ENCODE measurements around the gene ASGR1.

The ASGR1 gene

DNA sequence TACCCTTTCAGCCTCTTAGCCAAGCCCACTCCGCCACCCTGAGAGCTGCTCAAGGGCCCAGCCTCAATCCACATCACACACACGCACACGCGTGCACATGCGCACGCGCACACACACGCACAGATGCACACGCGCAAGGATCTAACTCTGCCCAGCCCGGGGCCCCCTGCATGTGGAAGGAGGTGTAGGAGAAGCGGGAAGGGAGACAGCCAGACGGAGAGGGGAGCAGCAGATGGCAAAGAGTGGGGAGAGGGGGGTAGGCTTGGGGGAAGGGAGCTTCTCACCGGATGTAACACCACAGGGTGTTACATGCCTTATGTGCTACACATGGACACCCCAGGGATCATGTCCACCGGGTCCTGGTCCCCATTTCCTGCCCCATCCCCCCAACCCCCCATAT, 25.2 kb upstream of the ASGR1 start:
- H3K9ac ChIP-seq (ENCODE audit: low read depth, low read length), result no peak overlapping the region
- H3K27me3 ChIP-seq (ENCODE audit: control insufficient read depth, insufficient read depth, low read length), result no peaks in the 10 kb centered on the region
- H3K9me3 ChIP-seq (ENCODE audit: control insufficient read depth, insufficient read depth, low read length), result no peaks in the 10 kb centered on the region
- peak overlapping the region; percentile 66 for H3K4me3 ChIP-seq (ENCODE audit: low read depth, low read length)
- H3K36me3 ChIP-seq (ENCODE audit: control insufficient read depth, insufficient read depth, low read length), result peaks cover 37% of the 10 kb centered on the region
- peaks cover 14% of the 10 kb centered on the region; the same call in 1 of the 2 replicates for H3K4me1 ChIP-seq (ENCODE audit: control insufficient read depth, insufficient read depth, low read length)
- peak overlapping the region; percentile 86 for H3K27ac ChIP-seq (ENCODE audit: low read depth, low read length)

DNA sequence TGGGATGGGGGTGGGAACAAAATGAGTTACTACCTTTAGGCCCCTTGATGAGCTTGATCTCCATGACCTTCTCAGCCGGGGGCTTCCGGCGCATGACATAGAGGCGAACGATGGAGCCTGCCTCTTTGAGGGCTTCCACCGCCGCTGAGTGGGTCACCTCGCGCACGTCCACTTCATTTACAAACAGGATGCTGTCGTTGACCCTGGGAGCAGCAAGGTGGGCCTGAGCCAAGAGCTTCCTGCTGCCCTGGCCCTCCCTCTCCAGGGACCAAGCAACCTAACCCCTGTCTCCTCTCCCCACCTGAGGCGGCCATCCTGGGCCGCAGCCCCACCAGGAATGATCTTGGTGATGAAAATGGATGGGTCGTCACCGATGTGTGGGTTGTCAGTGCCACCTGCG, 24.2 kb upstream of the ASGR1 start:
- Histone ChIP-seq H3K27ac (ENCODE audit: low read depth, low read length) (no peak overlapping the region), H3K9me3 (ENCODE audit: control insufficient read depth, insufficient read depth, low read length) (no peaks in the 10 kb centered on the region), H3K4me1 (ENCODE audit: control insufficient read depth, insufficient read depth, low read length) (peaks cover 5% of the 10 kb centered on the region; the same call in 1 of the 2 replicates), H3K27me3 (ENCODE audit: control insufficient read depth, insufficient read depth, low read length) (no peaks in the 10 kb centered on the region), H3K36me3 (ENCODE audit: control insufficient read depth, insufficient read depth, low read length) (peaks cover 37% of the 10 kb centered on the region), H3K4me3 (ENCODE audit: low read depth, low read length) (no peak overlapping the region), H3K9ac (ENCODE audit: low read depth, low read length) (no peak overlapping the region)

DNA sequence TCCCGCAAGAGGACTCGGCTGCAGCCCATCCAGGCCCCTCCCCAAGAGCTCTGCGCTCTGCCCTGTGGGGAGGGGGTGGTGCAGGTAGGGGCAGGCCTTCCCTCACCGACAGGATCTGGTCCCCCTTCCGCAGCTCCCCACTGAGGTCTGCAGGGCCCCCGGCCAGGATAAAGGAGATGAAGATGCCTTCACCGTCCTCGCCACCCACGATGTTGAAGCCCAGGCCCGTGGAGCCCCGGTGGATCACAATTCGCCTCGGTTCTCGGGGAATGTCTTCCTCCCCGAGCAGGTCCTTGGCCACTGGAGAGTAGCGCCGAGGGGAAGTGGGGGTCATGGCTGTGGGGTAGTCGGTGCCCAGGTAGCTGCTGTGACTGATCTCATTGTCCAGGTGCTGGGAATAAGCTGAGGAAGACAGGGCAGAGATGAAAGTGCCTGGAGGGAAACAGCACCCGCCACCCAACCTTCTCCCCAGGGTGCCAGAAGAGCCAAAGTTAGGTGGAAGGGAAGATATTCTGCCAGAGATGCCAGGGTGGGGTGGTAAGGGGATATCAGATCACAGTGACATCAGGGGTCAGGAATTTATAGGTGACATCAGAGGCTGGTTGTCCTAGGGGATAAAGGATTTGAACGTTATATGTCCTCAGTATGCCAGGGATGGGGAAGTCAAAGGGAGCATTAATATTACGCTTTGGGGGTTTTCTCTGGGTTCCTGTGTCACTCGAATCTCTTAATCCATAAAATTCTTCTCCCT, 17.7 kb upstream of the ASGR1 start:
- H3K9me3 ChIP-seq (ENCODE audit: control insufficient read depth, insufficient read depth, low read length), result no peaks in the 10 kb centered on the region
- H3K9ac ChIP-seq (ENCODE audit: low read depth, low read length), result no peak overlapping the region
- H3K36me3 ChIP-seq (ENCODE audit: control insufficient read depth, insufficient read depth, low read length), result peaks cover 64% of the 10 kb centered on the region
- H3K27me3 ChIP-seq (ENCODE audit: control insufficient read depth, insufficient read depth, low read length), result no peaks in the 10 kb centered on the region
- no peak overlapping the region for H3K27ac ChIP-seq (ENCODE audit: low read depth, low read length)
- H3K4me1 ChIP-seq (ENCODE audit: control insufficient read depth, insufficient read depth, low read length), result no peaks in the 10 kb centered on the region
- H3K4me3 ChIP-seq (ENCODE audit: low read depth, low read length), result no peak overlapping the region

DNA sequence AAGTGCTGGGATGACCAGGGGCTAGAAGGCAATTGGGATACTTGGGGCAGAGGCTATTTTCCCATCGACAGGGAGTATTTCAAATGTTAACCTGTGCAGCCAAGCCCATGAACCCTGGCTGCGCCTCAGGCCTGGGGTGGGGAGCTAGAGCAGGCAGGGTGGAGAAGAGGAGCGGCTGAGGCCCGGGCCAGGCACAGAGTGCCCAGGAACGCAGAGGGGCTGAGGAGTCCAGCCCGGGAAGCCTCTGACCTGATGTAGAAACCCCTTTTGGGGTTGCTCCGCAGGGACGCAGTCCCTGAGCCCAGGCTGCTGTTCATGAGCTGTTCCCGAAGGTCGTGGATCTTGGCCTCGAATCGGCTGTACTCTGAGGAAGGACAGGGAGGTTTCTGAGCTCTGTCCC, 16.8 kb upstream of the ASGR1 start:
- H3K9me3 ChIP-seq (ENCODE audit: control insufficient read depth, insufficient read depth, low read length), result no peaks in the 10 kb centered on the region
- peaks cover 64% of the 10 kb centered on the region for H3K36me3 ChIP-seq (ENCODE audit: control insufficient read depth, insufficient read depth, low read length)
- no peak overlapping the region for H3K4me3 ChIP-seq (ENCODE audit: low read depth, low read length)
- no peaks in the 10 kb centered on the region for H3K27me3 ChIP-seq (ENCODE audit: control insufficient read depth, insufficient read depth, low read length)
- H3K4me1 ChIP-seq (ENCODE audit: control insufficient read depth, insufficient read depth, low read length), result no peaks in the 10 kb centered on the region
- no peak overlapping the region for H3K9ac ChIP-seq (ENCODE audit: low read depth, low read length)
- H3K27ac ChIP-seq (ENCODE audit: low read depth, low read length), result no peak overlapping the region

DNA sequence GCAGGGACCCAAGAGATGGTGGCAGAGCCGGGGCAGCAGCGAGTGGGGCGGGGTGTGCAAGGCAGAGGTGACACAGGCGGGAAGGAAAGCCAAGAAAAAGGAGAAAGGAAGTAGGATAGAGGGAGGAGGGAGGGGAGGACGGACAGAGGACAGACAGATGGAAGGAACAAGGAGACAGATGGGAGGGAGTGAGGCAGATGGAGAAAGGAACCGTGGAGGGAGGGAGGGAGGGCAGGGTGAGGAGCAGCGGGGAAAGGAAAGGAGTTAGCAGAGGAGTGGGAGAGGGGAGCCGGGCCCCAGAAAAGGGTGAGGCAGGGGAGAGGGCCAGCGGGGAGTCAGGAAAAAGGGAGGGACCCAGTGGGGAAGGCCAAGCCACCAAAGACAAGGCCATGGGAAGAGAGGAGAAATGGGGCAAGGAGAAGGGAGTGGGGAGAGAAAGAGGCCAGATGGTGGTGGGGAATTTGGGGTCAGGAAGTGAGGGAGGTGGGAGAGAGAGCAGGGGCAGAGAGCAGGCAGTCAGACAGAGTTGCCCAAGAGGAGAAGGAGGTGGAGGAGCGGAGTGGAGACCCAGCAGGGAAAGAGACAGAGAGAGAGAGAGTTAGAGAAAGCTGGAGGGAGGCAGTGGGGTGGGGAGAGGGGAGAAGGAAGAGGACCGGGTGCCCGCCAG, 13.2 kb upstream of the ASGR1 start:
- Histone ChIP-seq H3K27ac (ENCODE audit: low read depth, low read length) (no peak overlapping the region), H3K9me3 (ENCODE audit: control insufficient read depth, insufficient read depth, low read length) (no peaks in the 10 kb centered on the region), H3K36me3 (ENCODE audit: control insufficient read depth, insufficient read depth, low read length) (peaks cover 62% of the 10 kb centered on the region), H3K27me3 (ENCODE audit: control insufficient read depth, insufficient read depth, low read length) (no peaks in the 10 kb centered on the region), H3K9ac (ENCODE audit: low read depth, low read length) (no peak overlapping the region), H3K4me1 (ENCODE audit: control insufficient read depth, insufficient read depth, low read length) (no peaks in the 10 kb centered on the region), H3K4me3 (ENCODE audit: low read depth, low read length) (no peak overlapping the region)

DNA sequence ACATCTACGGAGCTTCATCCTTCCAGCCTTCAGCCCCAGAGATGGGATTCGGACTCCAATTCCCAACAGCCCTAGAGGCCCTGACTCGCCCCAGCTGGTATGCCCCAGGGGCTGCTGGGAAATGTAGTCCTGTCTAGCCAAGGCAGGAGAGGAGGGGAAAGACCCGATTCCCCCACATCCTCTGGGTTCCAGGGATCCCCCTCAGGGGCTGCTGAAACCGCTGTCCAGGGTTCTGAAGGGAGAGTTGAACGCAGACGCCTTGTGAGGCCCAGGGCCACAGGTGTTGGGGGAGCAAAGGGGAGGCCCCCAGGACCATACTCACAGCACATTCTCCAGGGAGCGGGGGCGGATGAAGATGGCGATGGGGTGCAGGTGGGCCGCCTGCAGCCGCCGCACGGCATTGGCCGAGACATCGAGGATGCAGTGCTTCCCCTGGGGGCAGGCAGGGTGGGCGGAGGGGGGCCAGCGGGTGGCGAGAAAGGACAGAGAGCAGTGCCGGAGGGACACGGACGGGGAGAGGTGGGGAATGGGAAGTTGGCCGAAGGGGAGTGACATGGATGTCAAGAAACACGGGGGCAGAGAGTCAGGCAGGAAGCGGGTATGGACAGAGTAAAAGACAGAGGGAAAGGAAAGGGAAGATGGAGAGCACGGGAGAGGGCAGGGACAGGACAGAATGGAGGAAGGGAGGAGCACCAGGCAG, 12.6 kb upstream of the ASGR1 start:
- Histone ChIP-seq H3K4me3 (ENCODE audit: low read depth, low read length) (no peak overlapping the region), H3K9ac (ENCODE audit: low read depth, low read length) (no peak overlapping the region), H3K27me3 (ENCODE audit: control insufficient read depth, insufficient read depth, low read length) (no peaks in the 10 kb centered on the region), H3K27ac (ENCODE audit: low read depth, low read length) (no peak overlapping the region), H3K36me3 (ENCODE audit: control insufficient read depth, insufficient read depth, low read length) (peaks cover 56% of the 10 kb centered on the region), H3K4me1 (ENCODE audit: control insufficient read depth, insufficient read depth, low read length) (no peaks in the 10 kb centered on the region), H3K9me3 (ENCODE audit: control insufficient read depth, insufficient read depth, low read length) (no peaks in the 10 kb centered on the region)

DNA sequence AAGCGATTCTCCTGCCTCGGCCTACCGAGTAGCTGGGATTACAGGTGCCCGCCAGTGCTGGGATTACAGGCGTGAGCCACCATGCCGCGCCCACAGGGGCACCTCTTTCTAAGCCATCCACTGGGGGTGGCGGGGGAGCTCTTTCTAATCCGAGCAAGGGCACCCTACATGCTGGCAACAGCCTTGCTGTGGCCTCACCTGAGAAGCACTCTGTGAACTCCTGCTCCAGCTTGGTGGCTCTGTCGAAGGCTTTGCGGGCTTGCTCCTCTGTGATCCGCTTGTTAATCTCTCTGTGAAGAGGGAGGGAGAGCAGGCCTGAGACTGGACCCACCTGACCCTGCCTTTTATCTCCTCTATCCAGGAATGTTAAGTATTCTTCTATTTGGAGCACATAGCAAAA, 11.9 kb upstream of the ASGR1 start:
- no peaks in the 10 kb centered on the region for H3K27me3 ChIP-seq (ENCODE audit: control insufficient read depth, insufficient read depth, low read length)
- H3K27ac ChIP-seq (ENCODE audit: low read depth, low read length), result no peak overlapping the region
- peaks cover 50% of the 10 kb centered on the region for H3K36me3 ChIP-seq (ENCODE audit: control insufficient read depth, insufficient read depth, low read length)
- no peaks in the 10 kb centered on the region for H3K9me3 ChIP-seq (ENCODE audit: control insufficient read depth, insufficient read depth, low read length)
- no peak overlapping the region for H3K9ac ChIP-seq (ENCODE audit: low read depth, low read length)
- H3K4me3 ChIP-seq (ENCODE audit: low read depth, low read length), result no peak overlapping the region
- no peaks in the 10 kb centered on the region for H3K4me1 ChIP-seq (ENCODE audit: control insufficient read depth, insufficient read depth, low read length)

DNA sequence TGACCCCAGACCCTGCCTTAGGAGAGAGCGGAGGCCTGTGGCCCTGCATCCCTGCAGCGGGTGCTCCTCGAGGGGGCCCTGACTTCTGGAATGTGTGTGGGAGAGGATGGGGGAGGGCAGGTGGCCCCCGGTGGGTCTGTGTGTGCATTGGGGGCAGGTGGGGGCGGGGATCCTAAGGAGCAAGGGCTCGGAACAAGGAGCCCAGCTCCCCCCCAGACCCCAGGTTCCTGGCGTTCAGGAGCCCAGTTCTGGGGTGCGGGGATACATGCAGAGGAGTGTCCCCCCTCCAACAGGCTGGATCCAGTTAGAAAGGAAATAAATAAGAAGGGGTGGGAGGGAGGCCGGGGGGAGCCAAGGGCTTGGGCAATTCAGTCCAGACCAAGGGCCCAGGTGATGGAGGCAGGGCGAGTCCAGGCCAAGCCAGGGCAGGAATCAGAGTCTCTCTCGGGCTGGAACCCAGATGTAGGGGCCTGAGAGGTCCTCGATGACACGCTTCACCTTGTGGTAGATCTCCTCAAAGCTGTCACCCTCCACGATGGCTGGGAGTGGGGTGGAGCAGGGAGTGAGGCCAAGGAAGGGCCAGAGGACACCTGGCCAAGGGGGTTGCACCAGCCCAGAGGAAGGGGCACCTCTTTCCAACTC, 11.2 kb upstream of the ASGR1 start:
- no peak overlapping the region for H3K4me3 ChIP-seq (ENCODE audit: low read depth, low read length)
- no peaks in the 10 kb centered on the region for H3K27me3 ChIP-seq (ENCODE audit: control insufficient read depth, insufficient read depth, low read length)
- no peaks in the 10 kb centered on the region for H3K4me1 ChIP-seq (ENCODE audit: control insufficient read depth, insufficient read depth, low read length)
- no peaks in the 10 kb centered on the region for H3K9me3 ChIP-seq (ENCODE audit: control insufficient read depth, insufficient read depth, low read length)
- no peak overlapping the region for H3K9ac ChIP-seq (ENCODE audit: low read depth, low read length)
- H3K36me3 ChIP-seq (ENCODE audit: control insufficient read depth, insufficient read depth, low read length), result peaks cover 43% of the 10 kb centered on the region
- no peak overlapping the region for H3K27ac ChIP-seq (ENCODE audit: low read depth, low read length)

DNA sequence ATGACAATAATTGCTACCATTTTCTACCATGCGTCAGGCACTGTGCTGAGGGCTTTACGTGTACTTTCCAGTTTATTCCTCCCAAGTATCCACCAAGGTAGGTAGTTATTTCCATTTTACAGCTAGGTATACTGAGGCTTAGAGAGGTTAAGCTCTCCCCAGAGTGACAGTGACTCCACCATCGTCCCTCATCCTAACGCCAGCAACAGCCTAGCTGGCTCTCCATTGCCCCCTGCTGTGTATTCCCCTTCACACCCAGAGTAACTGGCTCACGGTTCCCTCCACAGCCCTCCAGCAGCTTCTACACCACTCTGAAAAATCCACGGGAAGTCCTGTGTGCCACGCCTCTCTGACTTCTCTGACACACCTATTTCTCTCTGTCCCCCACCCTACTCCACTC, 7.1 kb upstream of the ASGR1 start:
- no peak overlapping the region for H3K9ac ChIP-seq (ENCODE audit: low read depth, low read length)
- no peaks in the 10 kb centered on the region for H3K9me3 ChIP-seq (ENCODE audit: control insufficient read depth, insufficient read depth, low read length)
- no peak overlapping the region for H3K27ac ChIP-seq (ENCODE audit: low read depth, low read length)
- H3K4me1 ChIP-seq (ENCODE audit: control insufficient read depth, insufficient read depth, low read length), result no peaks in the 10 kb centered on the region
- no peak overlapping the region for H3K4me3 ChIP-seq (ENCODE audit: low read depth, low read length)
- H3K36me3 ChIP-seq (ENCODE audit: control insufficient read depth, insufficient read depth, low read length), result peaks cover 14% of the 10 kb centered on the region
- H3K27me3 ChIP-seq (ENCODE audit: control insufficient read depth, insufficient read depth, low read length), result no peaks in the 10 kb centered on the region

DNA sequence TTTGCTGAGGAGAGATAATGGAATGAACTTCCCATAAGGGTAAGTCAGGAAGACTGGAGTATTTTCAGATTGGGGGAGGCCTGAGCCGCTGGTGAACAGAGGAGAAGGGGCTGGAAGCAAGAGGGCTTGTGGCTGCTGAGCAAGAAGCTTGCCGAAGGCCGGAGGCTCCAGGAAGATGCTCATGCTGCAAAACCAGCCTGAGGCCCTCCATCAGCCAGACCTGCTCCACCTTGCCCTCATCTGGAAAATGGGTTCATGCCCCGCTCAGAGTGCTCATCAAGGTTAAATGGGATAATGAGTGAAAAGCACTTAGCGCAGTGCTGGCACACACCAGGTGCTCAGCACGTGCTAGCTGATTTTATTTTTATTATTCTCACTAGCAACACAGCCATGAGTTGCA, 5.5 kb upstream of the ASGR1 start:
- no peak overlapping the region for H3K9ac ChIP-seq (ENCODE audit: low read depth, low read length)
- no peaks in the 10 kb centered on the region for H3K4me1 ChIP-seq (ENCODE audit: control insufficient read depth, insufficient read depth, low read length)
- H3K27me3 ChIP-seq (ENCODE audit: control insufficient read depth, insufficient read depth, low read length), result no peaks in the 10 kb centered on the region
- no peak overlapping the region for H3K4me3 ChIP-seq (ENCODE audit: low read depth, low read length)
- no peaks in the 10 kb centered on the region for H3K9me3 ChIP-seq (ENCODE audit: control insufficient read depth, insufficient read depth, low read length)
- peaks cover 3% of the 10 kb centered on the region; the same call in 1 of the 2 replicates for H3K36me3 ChIP-seq (ENCODE audit: control insufficient read depth, insufficient read depth, low read length)
- H3K27ac ChIP-seq (ENCODE audit: low read depth, low read length), result no peak overlapping the region

DNA sequence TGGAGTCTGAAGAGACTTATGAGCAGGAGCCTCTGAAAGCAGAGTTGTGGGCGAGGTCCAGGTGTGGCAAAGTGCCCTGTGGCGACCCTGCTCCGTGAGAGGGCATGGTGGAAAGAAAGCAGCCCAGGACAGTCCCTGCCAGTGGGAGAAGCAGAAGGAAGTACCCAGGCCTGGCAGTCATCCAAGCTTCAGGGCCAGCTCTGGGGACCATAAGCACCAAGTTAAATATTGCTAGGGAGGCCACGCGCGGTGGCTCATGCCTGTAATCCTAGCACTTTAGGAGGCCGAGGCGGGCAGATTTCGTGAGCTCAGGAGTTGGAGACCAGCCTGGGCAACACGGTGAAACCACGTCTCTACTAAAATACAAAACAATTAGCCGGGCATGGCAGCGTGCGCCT, 4.9 kb upstream of the ASGR1 start:
- Histone ChIP-seq H3K4me3 (ENCODE audit: low read depth, low read length) (no peak overlapping the region), H3K9ac (ENCODE audit: low read depth, low read length) (no peak overlapping the region), H3K36me3 (ENCODE audit: control insufficient read depth, insufficient read depth, low read length) (no peaks in the 10 kb centered on the region), H3K27ac (ENCODE audit: low read depth, low read length) (no peak overlapping the region), H3K27me3 (ENCODE audit: control insufficient read depth, insufficient read depth, low read length) (no peaks in the 10 kb centered on the region), H3K9me3 (ENCODE audit: control insufficient read depth, insufficient read depth, low read length) (no peaks in the 10 kb centered on the region), H3K4me1 (ENCODE audit: control insufficient read depth, insufficient read depth, low read length) (no peaks in the 10 kb centered on the region)

Data from HUES48 (cell line).